Tibial nerve (tissue), 4 donors: ENCODE results near the gene WBP11.

ENCODE experiments used
- EP300 ChIP-seq, 2 donors: sonication (generic); formaldehyde crosslinking; IDR thresholded peaks; one replicate each; pipeline ENCODE4 v1.6.1; 2017; ENCODE audit warnings: antibody characterized with exemption in 2 of 2, mild to moderate bottlenecking in 1 of 2
- TF ChIP-seq, protein P1 (sequence below), 5 experiments: fragments of 200-600 bp in 3 of 5; fragments of 450-650 bp in 2 of 5; sonication (generic) in 3 of 5; IDR thresholded peaks; one replicate each; pipeline ENCODE4 v1.5.1; 2016 to 2019; ENCODE audit warnings: antibody characterized with exemption in 5 of 5, mild to moderate bottlenecking in 3 of 5, moderate library complexity in 2 of 5

- TF ChIP-seq, protein P1, sequence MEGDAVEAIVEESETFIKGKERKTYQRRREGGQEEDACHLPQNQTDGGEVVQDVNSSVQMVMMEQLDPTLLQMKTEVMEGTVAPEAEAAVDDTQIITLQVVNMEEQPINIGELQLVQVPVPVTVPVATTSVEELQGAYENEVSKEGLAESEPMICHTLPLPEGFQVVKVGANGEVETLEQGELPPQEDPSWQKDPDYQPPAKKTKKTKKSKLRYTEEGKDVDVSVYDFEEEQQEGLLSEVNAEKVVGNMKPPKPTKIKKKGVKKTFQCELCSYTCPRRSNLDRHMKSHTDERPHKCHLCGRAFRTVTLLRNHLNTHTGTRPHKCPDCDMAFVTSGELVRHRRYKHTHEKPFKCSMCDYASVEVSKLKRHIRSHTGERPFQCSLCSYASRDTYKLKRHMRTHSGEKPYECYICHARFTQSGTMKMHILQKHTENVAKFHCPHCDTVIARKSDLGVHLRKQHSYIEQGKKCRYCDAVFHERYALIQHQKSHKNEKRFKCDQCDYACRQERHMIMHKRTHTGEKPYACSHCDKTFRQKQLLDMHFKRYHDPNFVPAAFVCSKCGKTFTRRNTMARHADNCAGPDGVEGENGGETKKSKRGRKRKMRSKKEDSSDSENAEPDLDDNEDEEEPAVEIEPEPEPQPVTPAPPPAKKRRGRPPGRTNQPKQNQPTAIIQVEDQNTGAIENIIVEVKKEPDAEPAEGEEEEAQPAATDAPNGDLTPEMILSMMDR (IDR thresholded peaks at IDR 0.05), result peak; percentile 70 to 88 (median 76)
- no peak for TF ChIP-seq EP300 (IDR thresholded peaks at IDR 0.05)
These were observed 42.1 kb upstream of the WBP11 start for GRCh38 chr12:14845350-14845750.
